AG09319 (cell line): ENCODE data around the gene TNS4.

Experiments used
- DNase-seq: peaks from one replicate; pipeline ENCODE4 v3.0.0-alpha.2; 2010; ENCODE audit warnings: low read depth; ENCODE audit errors: extremely low read depth
- CTCF ChIP-seq: IDR thresholded peaks from 2 replicates; pipeline ENCODE4 v1.5.1; 2011; ENCODE audit warnings: low read depth, mild to moderate bottlenecking, inconsistent platforms, low read length, moderate library complexity

The TNS4 gene

DNA sequence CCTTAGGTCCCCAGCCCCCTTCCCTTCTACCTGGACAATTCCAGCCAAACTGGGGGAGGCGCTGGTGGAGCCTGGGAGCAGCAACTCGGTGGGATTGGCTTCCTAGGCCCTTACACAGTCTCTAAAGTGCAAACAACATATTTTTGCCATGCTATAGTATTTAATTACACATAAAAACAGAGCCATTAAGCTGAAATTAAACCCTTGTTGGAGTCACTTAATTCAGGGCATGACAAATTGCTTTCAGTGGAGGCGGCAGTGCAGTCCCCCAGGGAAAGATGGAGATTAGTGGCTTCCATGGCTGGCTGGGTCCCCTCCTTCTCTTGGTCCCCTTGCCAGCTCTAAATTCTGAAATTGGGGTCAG, 40.8 kb downstream of the TNS4 start:
- TF ChIP-seq CTCF, result no peak
- no peak for DNase-seq

DNA sequence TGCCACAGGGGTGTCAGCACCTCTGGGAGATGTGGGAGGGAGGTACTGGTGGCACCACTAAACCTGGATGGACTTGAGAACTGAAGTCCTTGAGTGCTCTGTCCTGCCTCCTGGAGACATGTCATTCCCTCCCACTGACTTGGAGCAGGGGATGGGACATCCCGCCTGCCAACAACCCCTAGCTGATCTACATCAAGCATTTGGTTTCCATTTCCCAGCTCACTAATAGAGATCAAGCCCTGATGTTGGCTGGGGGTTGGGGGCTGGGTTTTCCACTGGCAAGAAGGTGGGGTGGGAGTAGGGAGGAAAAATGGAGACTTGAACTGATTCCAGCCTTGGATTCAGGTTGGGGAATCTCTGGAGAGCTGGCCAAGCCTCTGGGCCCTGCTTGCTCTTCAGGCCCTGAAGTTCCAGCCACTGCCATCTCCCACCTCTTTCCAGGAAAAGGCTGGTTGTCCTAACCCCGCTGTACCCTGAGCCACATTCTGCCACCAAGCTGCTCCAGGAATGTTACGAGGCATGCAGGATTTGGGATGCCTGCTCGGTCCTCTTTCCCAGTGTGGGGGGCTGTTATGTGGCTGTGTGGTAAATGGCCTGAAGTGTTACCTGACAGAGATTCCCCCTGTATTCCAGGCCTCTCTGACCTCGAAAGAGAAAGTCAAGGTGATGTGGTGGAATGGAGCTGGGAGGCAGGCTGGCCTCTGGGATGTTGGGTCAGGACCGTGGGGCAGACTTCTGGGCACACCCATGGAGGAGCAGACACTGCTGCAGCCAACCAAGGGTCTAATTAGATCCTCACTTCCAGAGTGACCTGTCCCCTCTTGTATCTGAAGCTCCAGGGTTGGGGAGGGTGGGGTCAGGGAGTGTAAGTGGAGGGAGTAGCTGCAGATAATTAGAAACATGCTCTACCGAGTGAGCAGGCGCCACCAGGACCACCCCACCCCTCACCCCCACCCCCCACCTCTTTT, 41.5 kb downstream of the TNS4 start:
- DNase-seq, result no peak
- TF ChIP-seq CTCF, result no peak

GRCh38 chr17:40458851-40459482, 42.5 kb downstream of the TNS4 start:
- TF ChIP-seq CTCF, result no peak
- no peak for DNase-seq

- DNase-seq, result peak; percentile 91
- TF ChIP-seq CTCF, result no peak
Observed at GRCh38 chr17:40457964-40458791, 43.2 kb downstream of the TNS4 start.

- no peak for DNase-seq
- TF ChIP-seq CTCF, result no peak
Observed at GRCh38 chr17:40457369-40457768, 44.1 kb downstream of the TNS4 start.

DNA sequence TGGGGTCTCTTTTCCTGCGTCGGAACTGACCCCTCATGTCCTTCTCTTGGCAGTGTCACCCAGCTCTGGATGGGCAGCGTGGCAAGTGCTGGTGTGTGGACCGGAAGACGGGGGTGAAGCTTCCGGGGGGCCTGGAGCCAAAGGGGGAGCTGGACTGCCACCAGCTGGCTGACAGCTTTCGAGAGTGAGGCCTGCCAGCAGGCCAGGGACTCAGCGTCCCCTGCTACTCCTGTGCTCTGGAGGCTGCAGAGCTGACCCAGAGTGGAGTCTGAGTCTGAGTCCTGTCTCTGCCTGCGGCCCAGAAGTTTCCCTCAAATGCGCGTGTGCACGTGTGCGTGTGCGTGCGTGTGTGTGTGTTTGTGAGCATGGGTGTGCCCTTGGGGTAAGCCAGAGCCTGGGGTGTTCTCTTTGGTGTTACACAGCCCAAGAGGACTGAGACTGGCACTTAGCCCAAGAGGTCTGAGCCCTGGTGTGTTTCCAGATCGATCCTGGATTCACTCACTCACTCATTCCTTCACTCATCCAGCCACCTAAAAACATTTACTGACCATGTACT, 44.9 kb downstream of the TNS4 start:
- no peak for DNase-seq
- TF ChIP-seq CTCF, result no peak

GRCh38 chr17:40454613-40454995, 46.8 kb downstream of the TNS4 start:
- no peak for DNase-seq
- peak; percentile 1; the same call in 1 of the 2 replicates for TF ChIP-seq CTCF
